GM13977 (cell line): ENCODE results near the gene ESYT1.

Source experiments
- DNase-seq: peaks from one replicate; pipeline ENCODE4 v3.0.0; 2012; ENCODE audit warnings: low spot score
- in situ Hi-C: fragments of 300-500 bp; cut with MboI; formaldehyde crosslinking; loops from one replicate; pipeline ENCODE4 v1.12.0; 2022; ENCODE audit warnings: low sequenced_read_pairs, low pct_unique_long_range_greater_than_20kb, mixed read lengths, inconsistent platforms; ENCODE audit not compliant: unreplicated experiment
- TF ChIP-seq, protein P1 (sequence below): IDR thresholded peaks from 2 replicates; pipeline ENCODE4 v1.5.1; 2012; ENCODE audit warnings: mild to moderate bottlenecking, control low read depth; ENCODE audit not compliant: insufficient read depth; ENCODE audit errors: extremely low read depth, missing control alignments

The ESYT1 gene

DNA sequence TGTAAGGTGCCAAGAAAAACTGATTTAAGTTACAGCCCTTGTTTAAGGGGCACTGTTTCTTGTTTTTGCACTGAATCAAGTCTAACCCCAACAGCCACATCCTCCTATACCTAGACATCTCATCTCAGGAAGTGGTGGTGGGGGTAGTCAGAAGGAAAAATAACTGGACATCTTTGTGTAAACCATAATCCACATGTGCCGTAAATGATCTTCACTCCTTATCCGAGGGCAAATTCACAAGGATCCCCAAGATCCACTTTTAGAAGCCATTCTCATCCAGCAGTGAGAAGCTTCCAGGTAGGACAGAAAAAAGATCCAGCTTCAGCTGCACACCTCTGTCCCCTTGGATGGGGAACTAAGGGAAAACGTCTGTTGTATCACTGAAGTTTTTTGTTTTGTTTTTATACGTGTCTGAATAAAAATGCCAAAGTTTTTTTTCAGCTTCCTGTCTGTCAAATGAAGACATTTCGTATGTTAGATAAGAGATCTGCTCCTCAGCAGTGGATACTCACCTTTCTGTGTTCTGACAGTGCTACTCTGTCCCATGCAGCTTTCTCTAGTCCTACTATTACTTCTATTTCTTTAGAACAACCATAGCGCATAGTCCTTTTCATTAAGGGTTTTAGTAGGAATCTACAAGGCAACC lies 24.9 kb upstream of the ESYT1 start:
- TF ChIP-seq, protein P1, sequence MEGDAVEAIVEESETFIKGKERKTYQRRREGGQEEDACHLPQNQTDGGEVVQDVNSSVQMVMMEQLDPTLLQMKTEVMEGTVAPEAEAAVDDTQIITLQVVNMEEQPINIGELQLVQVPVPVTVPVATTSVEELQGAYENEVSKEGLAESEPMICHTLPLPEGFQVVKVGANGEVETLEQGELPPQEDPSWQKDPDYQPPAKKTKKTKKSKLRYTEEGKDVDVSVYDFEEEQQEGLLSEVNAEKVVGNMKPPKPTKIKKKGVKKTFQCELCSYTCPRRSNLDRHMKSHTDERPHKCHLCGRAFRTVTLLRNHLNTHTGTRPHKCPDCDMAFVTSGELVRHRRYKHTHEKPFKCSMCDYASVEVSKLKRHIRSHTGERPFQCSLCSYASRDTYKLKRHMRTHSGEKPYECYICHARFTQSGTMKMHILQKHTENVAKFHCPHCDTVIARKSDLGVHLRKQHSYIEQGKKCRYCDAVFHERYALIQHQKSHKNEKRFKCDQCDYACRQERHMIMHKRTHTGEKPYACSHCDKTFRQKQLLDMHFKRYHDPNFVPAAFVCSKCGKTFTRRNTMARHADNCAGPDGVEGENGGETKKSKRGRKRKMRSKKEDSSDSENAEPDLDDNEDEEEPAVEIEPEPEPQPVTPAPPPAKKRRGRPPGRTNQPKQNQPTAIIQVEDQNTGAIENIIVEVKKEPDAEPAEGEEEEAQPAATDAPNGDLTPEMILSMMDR, result no peak
- in situ Hi-C loops, result no loop called here
- DNase-seq, result no peak

DNA sequence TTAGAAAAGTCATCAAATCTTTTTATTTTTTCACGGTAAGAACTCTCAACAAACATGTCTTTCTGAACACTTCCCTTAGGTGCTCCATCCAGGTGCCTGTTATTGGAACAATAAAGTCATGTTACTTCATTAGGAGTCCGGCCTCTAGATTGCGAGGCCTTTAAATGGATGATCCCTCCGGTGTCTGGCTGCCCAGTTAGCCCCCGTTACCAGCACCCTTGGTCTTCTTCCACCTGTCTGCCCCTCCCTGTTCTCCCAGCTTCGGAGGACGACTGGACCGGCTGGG lies 24.3 kb upstream of the ESYT1 start:
- in situ Hi-C loops, result no loop called here
- TF ChIP-seq, protein P1, result no peak
- DNase-seq, result no peak

DNA sequence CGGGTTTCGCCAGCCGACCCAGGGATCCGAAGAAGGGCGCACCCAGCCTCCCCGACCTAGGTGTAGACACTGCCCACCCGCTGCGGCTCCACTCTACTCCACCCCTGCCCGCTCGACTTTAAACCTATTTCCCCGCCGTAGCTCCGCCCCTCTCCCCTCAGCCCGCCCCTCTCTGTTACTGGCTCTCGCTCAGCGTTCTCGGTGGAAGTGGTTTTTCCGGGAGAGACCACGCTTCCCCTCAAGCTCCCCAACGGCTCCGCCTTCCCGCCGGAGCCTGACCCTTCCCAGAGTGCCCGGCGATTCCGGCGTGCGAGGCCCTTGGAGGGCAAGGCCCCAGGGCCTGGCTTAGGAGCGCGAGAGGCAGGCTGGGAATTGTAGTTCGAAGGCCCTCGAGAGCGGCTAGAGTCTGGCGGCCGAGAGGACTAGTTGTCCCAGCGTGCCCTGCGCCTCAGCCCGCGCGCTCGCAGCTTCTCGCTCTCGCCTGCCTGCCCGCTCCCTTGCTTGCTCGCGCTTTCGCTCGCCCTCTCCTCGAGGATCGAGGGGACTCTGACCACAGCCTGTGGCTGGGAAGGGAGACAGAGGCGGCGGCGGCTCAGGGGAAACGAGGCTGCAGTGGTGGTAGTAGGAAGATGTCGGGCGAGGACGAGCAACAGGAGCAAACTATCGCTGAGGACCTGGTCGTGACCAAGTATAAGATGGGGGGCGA lies 23.8 kb upstream of the ESYT1 start, which contains the start of gene PA2G4:
TSS of gene PA2G4 (plus strand) at position 451 of the 706 bp plus-strand sequence. CDS start at position 630, 179 bp downstream.
- TF ChIP-seq, protein P1, result no peak
- in situ Hi-C loops, result no loop called here
- peak; percentile 95 for DNase-seq

DNA sequence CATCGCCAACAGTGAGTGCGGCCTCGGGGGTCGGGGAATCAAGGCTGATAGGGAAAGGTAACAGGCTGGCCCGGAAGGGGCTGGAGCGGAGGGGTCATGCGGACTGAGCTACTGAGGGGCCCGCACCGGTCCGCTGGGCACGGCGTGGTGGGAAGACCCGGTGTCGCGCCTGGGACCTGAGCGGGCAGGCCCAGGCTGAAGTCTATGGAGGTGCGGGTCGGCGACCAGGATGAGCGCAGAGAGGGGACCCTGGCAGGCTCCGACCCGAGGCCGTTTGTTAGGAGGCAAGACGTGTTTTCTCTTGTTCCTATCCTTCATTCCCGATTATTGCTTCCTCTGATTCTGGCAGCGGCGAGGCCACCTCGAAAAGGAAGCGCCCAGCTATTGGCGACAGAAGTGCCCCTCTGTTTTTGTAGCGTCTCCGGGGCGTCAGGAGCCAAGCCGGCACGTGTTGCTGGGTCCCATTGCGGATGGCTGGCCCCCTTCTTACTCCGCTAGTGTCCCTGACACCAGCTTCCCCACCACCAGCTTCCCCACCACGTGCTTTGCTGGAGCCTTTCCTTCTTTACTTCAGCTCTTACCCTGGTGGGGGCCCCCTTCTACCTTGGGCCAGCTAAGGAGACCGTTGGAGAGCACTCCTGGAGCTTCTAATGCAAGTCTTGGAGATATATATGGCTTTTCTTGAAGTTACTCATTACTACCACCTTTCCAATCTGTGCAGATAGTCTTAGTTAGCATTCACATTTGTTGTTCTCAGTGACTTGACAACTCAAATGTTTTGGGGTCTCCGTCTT lies 23.1 kb upstream of the ESYT1 start:
- DNase-seq, result no peak
- in situ Hi-C loops, result no loop called here
- TF ChIP-seq, protein P1, result no peak

DNA sequence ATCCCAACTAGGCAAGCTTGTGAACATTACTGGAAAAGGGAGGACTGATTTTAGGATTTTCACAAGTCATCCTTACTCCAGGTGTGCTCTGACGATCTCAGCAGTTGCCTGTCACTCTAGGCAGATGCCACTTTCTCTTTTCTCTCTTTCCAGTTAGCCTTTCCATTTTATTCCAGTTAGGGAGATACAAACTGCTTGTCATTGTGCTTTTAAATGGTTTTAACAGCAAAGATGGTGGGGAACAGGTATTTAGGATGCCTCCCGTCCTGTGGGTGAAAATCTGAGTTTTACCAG lies 22.5 kb upstream of the ESYT1 start:
- in situ Hi-C loops, result no loop called here
- TF ChIP-seq, protein P1, result no peak
- no peak for DNase-seq

DNA sequence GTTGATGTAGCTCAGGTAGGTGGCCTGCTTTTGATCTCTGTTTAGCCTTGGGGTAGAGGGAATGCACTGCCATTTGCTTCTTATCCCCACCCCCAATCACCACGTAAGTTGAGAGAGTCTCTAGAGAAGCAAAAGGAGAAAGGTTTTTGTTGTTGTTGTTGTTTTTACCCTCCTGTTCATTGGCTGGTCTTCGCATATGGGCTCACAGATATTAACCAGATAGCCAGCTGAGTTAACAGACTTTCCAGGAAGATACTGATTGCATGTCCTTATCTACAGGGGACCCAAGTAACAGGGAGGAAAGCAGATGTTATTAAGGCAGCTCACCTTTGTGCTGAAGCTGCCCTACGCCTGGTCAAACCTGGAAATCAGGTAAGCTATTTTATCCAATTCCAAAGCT lies 20.8 kb upstream of the ESYT1 start:
- TF ChIP-seq, protein P1, result no peak
- in situ Hi-C loops, result no loop called here
- no peak for DNase-seq
